GM18951 (cell line): ENCODE measurements around the gene ZEB2.

Experiments used
- POLR2A ChIP-seq: IDR thresholded peaks from 4 replicates; pipeline ENCODE4 v1.6.1; 2011; ENCODE audit warnings: mild to moderate bottlenecking; ENCODE audit not compliant: insufficient read length, insufficient read depth; ENCODE audit errors: extremely low read depth
- in situ Hi-C: fragments of 300-500 bp; cut with MboI; formaldehyde crosslinking; loops from one replicate; pipeline ENCODE4 v1.12.0; 2022; ENCODE audit warnings: low sequenced_read_pairs, mixed read lengths, inconsistent platforms; ENCODE audit not compliant: unreplicated experiment

Gene ZEB2

GRCh38 chr2:144426355-144426754 is 93.6 kb downstream of the ZEB2 start:
- no peak for TF ChIP-seq POLR2A
- in situ Hi-C loops = no loop called here

- TF ChIP-seq POLR2A = no peak
- in situ Hi-C loops = no loop called here
These were observed 95.2 kb downstream of the ZEB2 start for GRCh38 chr2:144424559-144425240.

- in situ Hi-C loops = no loop called here
These were observed 98.1 kb downstream of the ZEB2 start for GRCh38 chr2:144421606-144422510.

GRCh38 chr2:144419218-144419617 is 100.7 kb downstream of the ZEB2 start:
- in situ Hi-C loops = no loop called here
- TF ChIP-seq POLR2A = no peak

More at GRCh38 chr2:144421606-144422510, 98.1 kb downstream of the ZEB2 start:
- no peak for TF ChIP-seq POLR2A

GRCh38 chr2:144415386-144415785 is 104.5 kb downstream of the ZEB2 start:
- in situ Hi-C loops = no loop called here
- TF ChIP-seq POLR2A = no peak

- in situ Hi-C loops = no loop called here
- TF ChIP-seq POLR2A = no peak
These were observed 105.5 kb downstream of the ZEB2 start for GRCh38 chr2:144414324-144414845.

GRCh38 chr2:144412709-144413108 is 107.2 kb downstream of the ZEB2 start:
- TF ChIP-seq POLR2A = no peak

GRCh38 chr2:144411473-144411872 is 108.4 kb downstream of the ZEB2 start:
- no peak for TF ChIP-seq POLR2A
- in situ Hi-C loops = no loop called here

More at GRCh38 chr2:144412709-144413108, 107.2 kb downstream of the ZEB2 start:
- in situ Hi-C loops = no loop called here

- TF ChIP-seq POLR2A = no peak
- in situ Hi-C loops = no loop called here
These were observed 110.7 kb downstream of the ZEB2 start for GRCh38 chr2:144409241-144409640.

GRCh38 chr2:144407262-144407661 is 112.7 kb downstream of the ZEB2 start:
- TF ChIP-seq POLR2A = no peak
- in situ Hi-C loops = no loop called here

GRCh38 chr2:144405982-144406788 is 113.7 kb downstream of the ZEB2 start:
- in situ Hi-C loops = no loop called here
- no peak for TF ChIP-seq POLR2A

- in situ Hi-C loops = no loop called here
- TF ChIP-seq POLR2A = no peak
These were observed 114.6 kb downstream of the ZEB2 start for GRCh38 chr2:144405321-144405720.

GRCh38 chr2:144404586-144405314 is 115.2 kb downstream of the ZEB2 start:
- in situ Hi-C loops = no loop called here
- no peak for TF ChIP-seq POLR2A

- TF ChIP-seq POLR2A = no peak
- in situ Hi-C loops = no loop called here
These were observed 116.0 kb downstream of the ZEB2 start for GRCh38 chr2:144403933-144404332.
